GM19240 (cell line): ENCODE results near the gene CDK18.

ENCODE experiments used
- DNase-seq: peaks from one replicate; pipeline ENCODE4 v3.0.0; 2011; ENCODE audit warnings: low spot score; ENCODE audit not compliant: insufficient read length

Gene CDK18

GRCh38 chr1:205521686-205522085, 17.2 kb downstream of the CDK18 start:
- no peak for DNase-seq

- no peak for DNase-seq
Measured at GRCh38 chr1:205522692-205523091, 18.2 kb downstream of the CDK18 start.

GRCh38 chr1:205523261-205523890, 18.9 kb downstream of the CDK18 start:
- no peak for DNase-seq

GRCh38 chr1:205523891-205524793, 19.7 kb downstream of the CDK18 start:
- DNase-seq, result peak; percentile 64

- DNase-seq, result no peak
Measured at GRCh38 chr1:205524794-205525101, 20.3 kb downstream of the CDK18 start.

GRCh38 chr1:205525495-205526285, 21.2 kb downstream of the CDK18 start:
- no peak for DNase-seq

GRCh38 chr1:205526431-205526830, 22.0 kb downstream of the CDK18 start:
- no peak for DNase-seq

- DNase-seq, result no peak
Measured at GRCh38 chr1:205527931-205528330, 23.5 kb downstream of the CDK18 start.

GRCh38 chr1:205528446-205528886, 24.0 kb downstream of the CDK18 start:
- DNase-seq, result no peak

GRCh38 chr1:205528887-205529825, 24.7 kb downstream of the CDK18 start:
- peak; percentile 84 for DNase-seq

GRCh38 chr1:205530116-205530515, 25.6 kb downstream of the CDK18 start:
- DNase-seq, result no peak

GRCh38 chr1:205531191-205532025, 26.9 kb downstream of the CDK18 start:
- no peak for DNase-seq

GRCh38 chr1:205532026-205532898, 27.8 kb downstream of the CDK18 start:
- no peak for DNase-seq

- no peak for DNase-seq
Measured at GRCh38 chr1:205532996-205533735, 28.7 kb downstream of the CDK18 start.

- DNase-seq, result no peak
Measured at GRCh38 chr1:205533748-205534443, 29.4 kb downstream of the CDK18 start.

GRCh38 chr1:205534444-205534985, 30.0 kb downstream of the CDK18 start:
- DNase-seq, result no peak

GRCh38 chr1:205535096-205535495, 30.6 kb downstream of the CDK18 start:
- DNase-seq, result no peak
